AG04450 (cell line): Measurements from ENCODE around the gene GPC5. TPM values are rescaled to one million over a fixed set of nuclear protein-coding genes. Genes with fewer than 3 reads are reported as not detected.

ENCODE experiments used
- CTCF ChIA-PET: fragments of 300-600, 350-600 bp; formaldehyde crosslinking; extraction: SDS; loops from one replicate; lab custom pipeline; 2022; ENCODE audit warnings: antibody characterized with exemption, inconsistent platforms; lab: Charles Lee
- POLR2A ChIA-PET: fragments of 350-600 bp; formaldehyde crosslinking; extraction: SDS; loops from one replicate; lab custom pipeline; 2021; ENCODE audit warnings: antibody characterized with exemption, inconsistent platforms; lab: Yijun Ruan, JAX
- DNase-seq: peaks from one replicate; pipeline ENCODE4 v3.0.0-alpha.2; 2011; ENCODE audit warnings: low read depth, low spot score
- H3K27ac ChIP-seq: one replicate; pipeline ENCODE4 v1.5.1; 2012; ENCODE audit warnings: low read depth, low read length, control low read depth
- H3K27me3 ChIP-seq: one replicate; pipeline ENCODE4 v1.6.0; 2012; ENCODE audit warnings: low read length; ENCODE audit not compliant: control insufficient read depth, insufficient read depth
- H3K4me3 ChIP-seq: 2 replicates; pipeline ENCODE4 v1.5.1; 2011; ENCODE audit warnings: mild to moderate bottlenecking, low read depth, low read length, control low read depth
- H3K9me3 ChIP-seq: 2 replicates; pipeline ENCODE4 v1.5.1; 2012; ENCODE audit warnings: low read length; ENCODE audit not compliant: control insufficient read depth, insufficient read depth
- polyA plus RNA-seq: library from polyadenylated mRNA; depleted of rRNA; stranded (reverse); fragments of >200 nt; gene quantifications from 2 replicates; pipeline ENCODE4 v1.2.3, GENCODE V29; 2011
- TF ChIP-seq, protein P1 (sequence below): IDR thresholded peaks from 2 replicates; pipeline ENCODE4 v1.5.1; 2011; ENCODE audit warnings: low read depth, low read length, control low read depth, inconsistent platforms

The GPC5 gene
- polyA plus RNA-seq, 1 experiment, result 3.6 TPM

GRCh38 chr13:92412481-92412880, 1014.1 kb downstream of the GPC5 start:
- H3K4me3 ChIP-seq, result no peak overlapping the region
- no peaks in the 10 kb centered on the region for H3K27me3 ChIP-seq
- TF ChIP-seq, protein P1, sequence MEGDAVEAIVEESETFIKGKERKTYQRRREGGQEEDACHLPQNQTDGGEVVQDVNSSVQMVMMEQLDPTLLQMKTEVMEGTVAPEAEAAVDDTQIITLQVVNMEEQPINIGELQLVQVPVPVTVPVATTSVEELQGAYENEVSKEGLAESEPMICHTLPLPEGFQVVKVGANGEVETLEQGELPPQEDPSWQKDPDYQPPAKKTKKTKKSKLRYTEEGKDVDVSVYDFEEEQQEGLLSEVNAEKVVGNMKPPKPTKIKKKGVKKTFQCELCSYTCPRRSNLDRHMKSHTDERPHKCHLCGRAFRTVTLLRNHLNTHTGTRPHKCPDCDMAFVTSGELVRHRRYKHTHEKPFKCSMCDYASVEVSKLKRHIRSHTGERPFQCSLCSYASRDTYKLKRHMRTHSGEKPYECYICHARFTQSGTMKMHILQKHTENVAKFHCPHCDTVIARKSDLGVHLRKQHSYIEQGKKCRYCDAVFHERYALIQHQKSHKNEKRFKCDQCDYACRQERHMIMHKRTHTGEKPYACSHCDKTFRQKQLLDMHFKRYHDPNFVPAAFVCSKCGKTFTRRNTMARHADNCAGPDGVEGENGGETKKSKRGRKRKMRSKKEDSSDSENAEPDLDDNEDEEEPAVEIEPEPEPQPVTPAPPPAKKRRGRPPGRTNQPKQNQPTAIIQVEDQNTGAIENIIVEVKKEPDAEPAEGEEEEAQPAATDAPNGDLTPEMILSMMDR, result no peak
- DNase-seq, result no peak
- H3K9me3 ChIP-seq, result no peaks in the 10 kb centered on the region
- no peak overlapping the region for H3K27ac ChIP-seq
- ChIA-PET CTCF (no interaction called here), POLR2A (no interaction called here)

DNA sequence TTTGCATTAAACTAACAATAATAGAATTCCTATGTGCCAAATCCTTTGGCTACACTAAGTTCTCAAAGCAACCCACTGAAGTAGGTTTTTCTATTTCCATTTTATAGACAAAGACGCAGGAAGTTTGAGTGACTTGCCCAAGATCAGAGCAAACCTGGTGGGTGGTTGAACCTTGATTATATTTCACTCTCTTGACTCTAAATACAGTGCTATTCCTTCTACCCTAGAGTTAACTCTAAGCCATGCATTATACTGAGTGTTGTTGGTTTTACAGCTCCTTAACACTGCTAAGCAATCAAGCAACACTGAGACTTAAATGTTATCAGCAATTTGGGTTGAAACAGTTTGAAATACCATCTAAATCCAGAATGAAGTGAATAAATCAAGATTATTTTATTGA, 1014.6 kb downstream of the GPC5 start:
- Histone ChIP-seq H3K9me3 (no peaks in the 10 kb centered on the region), H3K27ac (no peak overlapping the region), H3K27me3 (no peaks in the 10 kb centered on the region), H3K4me3 (no peak overlapping the region)
- TF ChIP-seq, protein P1, result no peak
- ChIA-PET POLR2A (no interaction called here), CTCF (no interaction called here)
- DNase-seq, result no peak

- DNase-seq, result no peak
- no peaks in the 10 kb centered on the region for H3K9me3 ChIP-seq
- CTCF ChIA-PET, result interaction anchor here (0.6 kb wide), 1 partner anchor 35 kb away, joined by 3 read pairs; no protein-coding TSS in a partner anchor
- H3K27ac ChIP-seq, result no peak overlapping the region
- no peaks in the 10 kb centered on the region for H3K27me3 ChIP-seq
- POLR2A ChIA-PET, result no interaction called here
- TF ChIP-seq, protein P1, result no peak
- H3K4me3 ChIP-seq, result no peak overlapping the region
Observed at GRCh38 chr13:92413452-92413851, 1015.0 kb downstream of the GPC5 start.

- H3K27ac ChIP-seq, result no peak overlapping the region
- no peak for DNase-seq
- ChIA-PET CTCF (no interaction called here), POLR2A (no interaction called here)
- no peaks in the 10 kb centered on the region for H3K9me3 ChIP-seq
- no peaks in the 10 kb centered on the region for H3K27me3 ChIP-seq
- TF ChIP-seq, protein P1, result no peak
- H3K4me3 ChIP-seq, result no peak overlapping the region
Observed at GRCh38 chr13:92414851-92415250, 1016.4 kb downstream of the GPC5 start.

DNA sequence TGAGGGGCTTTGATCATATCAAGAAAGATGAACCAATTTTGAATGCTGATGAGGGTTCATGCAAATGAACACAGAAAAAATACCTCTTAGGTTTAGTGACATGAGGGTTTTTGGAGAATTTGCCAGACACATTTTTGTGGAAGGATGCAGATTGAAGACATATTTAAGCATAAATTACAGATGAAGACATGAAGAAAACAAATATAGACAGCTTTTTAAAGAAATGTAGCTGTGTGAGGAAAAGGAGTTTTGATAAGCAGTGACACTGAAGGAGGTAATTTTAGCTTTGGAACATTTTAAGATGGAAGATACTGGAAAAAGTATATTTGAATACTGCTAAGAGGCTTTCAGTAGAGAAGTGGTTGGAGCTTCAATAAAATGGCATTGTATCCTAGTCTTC, 1017.4 kb downstream of the GPC5 start:
- ChIA-PET CTCF (no interaction called here), POLR2A (no interaction called here)
- Histone ChIP-seq H3K27ac (no peak overlapping the region), H3K9me3 (no peaks in the 10 kb centered on the region), H3K27me3 (no peaks in the 10 kb centered on the region), H3K4me3 (no peak overlapping the region)
- no peak for DNase-seq
- TF ChIP-seq, protein P1, result no peak
